Suprapubic skin (tissue), 3 donors: Measurements from ENCODE around the gene OR4N5.

Experiments used
- POLR2AphosphoS5 ChIP-seq, 3 donors: sonication (generic); formaldehyde crosslinking; IDR thresholded peaks; one replicate each; pipeline ENCODE4 v1.6.1; 2017; ENCODE audit warnings: antibody characterized with exemption in 3 of 3
- TF ChIP-seq, protein P1 (sequence below), 2 donors: fragments of 200-600 bp in 1 of 2; fragments of 450-650 bp in 1 of 2; sonication (generic) in 1 of 2; IDR thresholded peaks; one replicate each; pipeline ENCODE4 v1.5.1; 2016 to 2019; ENCODE audit warnings: antibody characterized with exemption in 2 of 2, mild to moderate bottlenecking in 1 of 2, moderate library complexity in 1 of 2

GRCh38 chr14:20093442-20093841 lies 45.2 kb upstream of the OR4N5 start:
- TF ChIP-seq, protein P1, sequence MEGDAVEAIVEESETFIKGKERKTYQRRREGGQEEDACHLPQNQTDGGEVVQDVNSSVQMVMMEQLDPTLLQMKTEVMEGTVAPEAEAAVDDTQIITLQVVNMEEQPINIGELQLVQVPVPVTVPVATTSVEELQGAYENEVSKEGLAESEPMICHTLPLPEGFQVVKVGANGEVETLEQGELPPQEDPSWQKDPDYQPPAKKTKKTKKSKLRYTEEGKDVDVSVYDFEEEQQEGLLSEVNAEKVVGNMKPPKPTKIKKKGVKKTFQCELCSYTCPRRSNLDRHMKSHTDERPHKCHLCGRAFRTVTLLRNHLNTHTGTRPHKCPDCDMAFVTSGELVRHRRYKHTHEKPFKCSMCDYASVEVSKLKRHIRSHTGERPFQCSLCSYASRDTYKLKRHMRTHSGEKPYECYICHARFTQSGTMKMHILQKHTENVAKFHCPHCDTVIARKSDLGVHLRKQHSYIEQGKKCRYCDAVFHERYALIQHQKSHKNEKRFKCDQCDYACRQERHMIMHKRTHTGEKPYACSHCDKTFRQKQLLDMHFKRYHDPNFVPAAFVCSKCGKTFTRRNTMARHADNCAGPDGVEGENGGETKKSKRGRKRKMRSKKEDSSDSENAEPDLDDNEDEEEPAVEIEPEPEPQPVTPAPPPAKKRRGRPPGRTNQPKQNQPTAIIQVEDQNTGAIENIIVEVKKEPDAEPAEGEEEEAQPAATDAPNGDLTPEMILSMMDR (IDR thresholded peaks at IDR 0.05) = no peak
- no peak for TF ChIP-seq POLR2AphosphoS5 (IDR thresholded peaks at IDR 0.05)
